GM19193 (cell line): ENCODE results near the gene AQP10.

ENCODE experiments used
- POLR2A ChIP-seq: IDR thresholded peaks from 4 replicates; pipeline ENCODE4 v1.6.1; 2011; ENCODE audit not compliant: insufficient read depth, insufficient read length; ENCODE audit errors: extremely low read depth

Gene AQP10

DNA sequence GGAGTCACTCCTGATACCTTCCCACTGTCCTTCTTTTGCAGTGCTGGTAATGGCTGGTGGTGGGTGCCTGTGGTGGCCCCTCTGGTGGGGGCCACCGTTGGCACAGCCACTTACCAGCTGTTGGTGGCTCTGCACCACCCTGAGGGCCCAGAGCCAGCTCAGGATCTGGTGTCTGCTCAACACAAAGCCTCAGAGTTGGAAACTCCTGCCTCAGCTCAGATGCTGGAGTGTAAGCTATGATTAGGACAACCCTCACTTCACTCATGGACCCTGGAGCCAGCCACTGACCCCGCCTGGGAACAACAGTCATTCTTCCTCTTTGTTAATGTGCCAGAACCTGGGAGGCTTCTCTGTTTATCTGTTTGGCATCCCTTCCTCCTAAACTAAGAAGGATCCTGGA, 3.3 kb downstream of the AQP10 start:
- TF ChIP-seq POLR2A = no peak

DNA sequence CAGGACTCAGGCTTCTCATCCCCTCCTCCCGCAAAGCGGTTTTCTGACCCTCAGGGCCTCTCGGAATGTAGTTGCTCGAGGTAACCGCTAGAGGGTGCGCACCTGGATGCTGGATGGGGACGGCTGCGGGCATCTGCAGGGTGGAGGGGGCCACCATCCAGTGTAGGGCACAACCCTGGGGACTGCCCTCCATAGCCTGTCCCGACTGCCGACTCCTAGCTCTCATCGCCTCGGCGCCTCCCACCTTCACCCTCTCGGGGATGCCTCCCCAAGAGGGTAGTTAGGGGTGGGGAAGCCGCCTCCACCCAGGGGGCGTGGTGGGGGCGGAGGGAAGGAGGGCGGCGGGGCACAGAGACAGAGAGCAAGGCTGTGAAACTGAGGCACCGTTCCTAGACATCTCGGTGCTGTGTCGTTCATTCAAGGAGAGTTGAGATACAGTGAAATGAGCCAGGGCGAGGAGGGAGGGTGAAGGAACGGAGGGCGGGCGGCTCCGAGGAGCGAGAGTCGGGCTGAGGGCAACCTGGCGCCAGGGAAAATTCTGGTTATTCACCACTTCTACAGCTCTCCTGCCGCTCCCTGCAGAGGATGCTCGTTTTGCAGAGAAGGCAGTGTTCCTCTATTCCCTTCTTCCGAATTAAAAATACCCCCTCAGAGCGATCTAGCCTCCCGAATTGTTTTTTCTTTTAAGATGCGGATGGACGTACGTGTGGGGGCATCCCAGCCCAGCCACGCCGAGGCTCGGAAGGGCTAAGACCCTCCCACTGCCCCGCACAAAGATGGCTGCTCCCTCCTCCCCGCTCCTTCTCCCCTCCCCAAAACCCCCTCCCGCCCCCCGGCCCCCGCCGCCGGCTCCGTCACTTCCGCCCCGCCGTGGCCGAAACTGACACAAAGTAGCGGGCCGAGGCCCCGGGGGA, 4.0 kb downstream of the AQP10 start, which contains the start of gene ATP8B2:
Gene ATP8B2, plus strand, starts transcription at position 857 of the 914 bp plus-strand sequence. CDS start 2,617 bp downstream, outside the sequence.
- no peak for TF ChIP-seq POLR2A

DNA sequence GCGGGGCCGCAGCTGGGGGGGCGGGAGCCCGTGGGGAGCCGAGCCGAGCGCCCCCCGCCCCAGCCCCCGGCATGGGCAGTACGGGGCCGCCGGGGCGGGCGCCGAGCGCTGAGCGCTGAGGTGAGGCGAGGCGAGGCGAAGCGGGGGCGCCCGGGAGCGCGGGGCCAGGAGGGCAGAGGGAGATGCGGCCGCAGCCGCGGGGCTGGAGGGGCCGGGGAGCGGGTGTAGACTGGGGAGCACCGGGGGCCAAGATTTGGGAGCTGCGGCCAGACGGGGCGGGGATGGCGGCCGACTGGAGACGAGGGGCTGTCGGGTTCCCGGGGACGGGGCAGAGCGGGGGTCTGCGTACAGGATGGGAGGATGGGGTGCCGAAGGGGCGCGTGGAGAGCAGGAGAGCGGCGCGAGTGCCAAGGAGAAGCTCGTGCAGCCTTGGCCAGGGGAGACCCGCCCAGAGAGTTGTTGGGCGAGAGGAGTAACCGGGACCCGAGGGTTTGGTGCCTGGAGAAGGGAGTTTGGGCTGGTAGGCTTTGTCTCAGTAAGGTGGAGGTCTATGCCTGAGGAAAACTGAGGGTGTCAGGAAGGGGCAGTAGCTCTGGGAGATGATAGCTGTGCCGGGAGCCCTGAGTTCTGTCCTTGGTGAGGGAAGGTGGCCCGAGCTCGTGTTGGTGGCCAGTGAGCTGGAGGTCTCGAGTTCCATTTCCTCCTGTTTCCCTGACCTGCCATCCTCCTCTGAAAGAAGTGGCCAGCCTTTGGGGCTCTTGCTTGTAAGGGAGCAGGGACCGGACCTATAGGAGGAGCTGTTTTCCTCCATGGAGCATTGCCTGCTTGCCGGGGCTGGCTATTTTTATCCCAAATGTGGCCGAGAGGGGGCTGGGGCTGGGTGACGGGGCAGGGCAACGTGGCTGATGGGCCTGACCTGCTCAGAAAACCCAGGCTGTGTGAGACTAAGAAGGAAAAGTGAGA, 5.0 kb downstream of the AQP10 start:
- TF ChIP-seq POLR2A = no peak

DNA sequence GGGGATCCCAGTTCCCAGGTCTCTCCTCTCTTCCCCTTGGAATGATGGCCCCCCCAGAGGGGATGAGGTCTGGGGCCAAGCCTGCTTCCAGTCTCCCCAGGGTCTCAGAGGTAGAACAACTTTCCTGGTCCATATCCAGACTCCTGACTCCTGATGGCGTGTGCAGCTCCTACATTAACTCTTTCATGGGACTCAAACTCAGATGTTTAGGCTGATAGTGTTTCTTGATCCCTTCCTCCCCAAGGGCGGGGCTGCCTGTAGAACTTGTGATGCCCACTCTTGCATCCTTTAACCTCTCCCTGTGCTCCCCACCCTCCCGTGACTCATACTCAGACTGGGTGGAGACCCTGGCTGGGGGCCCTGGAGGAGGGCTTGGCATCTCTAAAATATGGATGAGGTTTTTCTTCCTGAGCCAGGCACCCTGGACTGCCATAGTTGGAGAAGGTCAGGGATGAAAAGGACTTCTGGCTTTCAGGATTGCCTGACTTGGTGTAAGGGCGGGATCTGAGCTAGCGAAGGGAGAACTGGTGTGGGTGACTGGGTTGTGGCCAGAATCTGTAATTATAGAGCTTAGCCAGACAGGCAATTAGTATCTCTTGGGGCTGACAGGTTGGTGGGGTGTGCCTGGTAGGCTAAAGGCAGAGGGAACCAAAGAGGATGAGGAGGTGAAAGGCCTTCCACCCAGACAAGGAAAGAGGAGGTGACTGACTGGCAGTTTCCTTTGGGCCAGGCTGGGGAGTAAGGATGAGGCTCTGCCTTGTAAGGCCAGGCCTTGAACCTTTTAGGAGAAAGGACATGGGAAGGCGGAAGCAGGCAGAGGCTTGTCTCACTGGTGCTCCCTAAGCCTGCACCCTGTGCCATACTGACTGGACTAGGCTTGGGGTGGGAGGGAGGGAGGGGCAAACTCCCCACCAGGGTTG, 5.9 kb downstream of the AQP10 start:
- TF ChIP-seq POLR2A = no peak

DNA sequence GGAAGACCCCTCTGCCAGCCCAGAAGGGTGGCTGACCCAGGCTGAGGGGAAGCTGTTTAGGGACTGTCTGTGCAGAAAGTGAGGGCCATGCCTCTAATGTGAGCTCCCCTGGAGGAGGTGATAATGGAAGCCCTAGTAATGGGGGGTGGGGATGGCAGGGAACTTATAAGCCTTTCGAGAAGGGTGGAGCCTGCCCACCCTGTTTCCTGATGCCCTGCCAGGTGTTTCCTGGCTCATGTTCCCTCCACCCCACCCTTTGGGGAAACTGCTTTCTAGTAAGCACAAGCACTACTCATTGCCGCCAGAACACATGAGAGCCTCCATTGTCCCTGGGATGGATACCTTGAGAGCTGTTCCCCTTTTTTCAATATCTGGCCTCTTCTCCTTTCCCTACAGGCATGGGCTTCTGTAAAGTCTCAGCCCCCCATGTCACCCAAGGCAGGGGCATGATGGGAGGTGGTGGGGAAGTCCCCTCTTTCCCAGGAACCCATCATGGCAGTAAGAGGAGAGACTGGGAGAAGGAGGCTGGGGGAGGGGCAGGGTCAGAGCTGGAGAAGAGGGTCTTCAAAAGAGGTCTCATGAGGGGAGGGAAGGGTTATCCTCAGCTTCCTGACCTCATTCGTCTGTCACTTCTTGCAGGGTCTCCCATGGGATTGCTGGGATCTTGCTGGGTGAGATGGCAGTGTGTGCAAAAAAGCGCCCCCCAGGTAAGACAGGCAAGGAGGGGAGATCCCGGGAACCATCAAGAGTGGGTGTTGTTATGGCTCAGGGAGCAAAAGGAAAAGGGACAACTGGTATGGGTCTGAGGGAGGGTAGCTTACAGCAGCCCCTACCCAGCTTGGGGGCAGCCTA, 6.8 kb downstream of the AQP10 start:
- peak; percentile 2 for TF ChIP-seq POLR2A

DNA sequence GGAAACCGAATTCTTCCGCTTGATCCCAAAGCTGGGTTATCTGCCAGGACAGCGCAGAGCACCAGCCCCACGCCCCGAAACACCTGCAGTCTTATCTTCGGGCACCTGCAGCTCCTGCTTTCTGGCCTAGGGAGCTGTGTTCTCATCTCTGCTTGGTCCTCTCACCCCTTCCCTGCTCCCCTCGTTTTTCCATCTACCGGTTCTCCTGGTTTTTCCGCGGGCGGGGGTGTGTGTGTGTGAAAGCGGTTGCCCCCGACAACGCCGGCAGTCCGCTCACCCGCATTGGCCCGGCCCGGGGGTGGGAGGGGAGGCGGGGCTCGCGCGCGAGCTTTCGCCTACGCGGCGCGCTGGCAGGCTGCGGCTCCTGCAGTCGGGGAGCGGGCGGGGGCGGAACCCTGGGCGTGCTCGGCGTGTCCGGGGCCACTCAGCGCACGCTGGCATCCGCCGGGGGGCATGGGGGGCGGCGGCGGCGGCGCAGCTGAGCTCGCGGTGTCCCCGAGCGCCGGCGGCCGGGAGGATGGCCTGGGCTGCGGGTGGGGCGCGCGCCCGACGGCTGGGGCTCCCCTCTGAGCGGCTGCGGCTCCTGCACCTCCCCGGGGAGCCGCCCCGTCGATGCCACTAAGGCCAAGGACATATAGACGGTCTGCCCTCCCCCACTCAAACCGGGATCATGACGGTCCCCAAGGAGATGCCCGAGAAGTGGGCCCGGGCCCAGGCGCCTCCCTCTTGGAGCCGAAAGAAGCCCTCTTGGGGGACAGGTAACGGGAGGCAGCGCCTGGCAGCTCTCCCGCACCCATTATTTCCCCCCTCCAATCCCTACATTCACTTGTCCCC, 7.6 kb downstream of the AQP10 start:
- no peak for TF ChIP-seq POLR2A

DNA sequence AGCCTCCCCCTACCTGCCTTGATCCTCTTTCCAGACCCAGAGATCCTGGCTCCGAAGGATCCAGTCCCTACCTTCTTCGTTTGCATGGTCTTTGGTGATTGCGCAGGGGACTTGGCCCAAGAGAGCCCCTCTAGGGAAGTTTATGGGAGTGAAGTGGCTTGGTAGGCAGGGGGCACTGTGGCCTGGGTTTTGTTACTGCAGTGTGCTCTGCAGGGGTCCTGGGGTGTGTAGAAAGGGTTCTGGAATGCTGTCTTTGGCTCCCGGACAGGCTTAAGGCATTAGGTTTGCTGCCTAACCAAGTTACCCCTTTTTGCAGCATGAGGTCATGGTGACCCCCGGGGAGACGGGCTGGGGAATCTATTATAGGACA, 8.2 kb downstream of the AQP10 start:
- TF ChIP-seq POLR2A = no peak

DNA sequence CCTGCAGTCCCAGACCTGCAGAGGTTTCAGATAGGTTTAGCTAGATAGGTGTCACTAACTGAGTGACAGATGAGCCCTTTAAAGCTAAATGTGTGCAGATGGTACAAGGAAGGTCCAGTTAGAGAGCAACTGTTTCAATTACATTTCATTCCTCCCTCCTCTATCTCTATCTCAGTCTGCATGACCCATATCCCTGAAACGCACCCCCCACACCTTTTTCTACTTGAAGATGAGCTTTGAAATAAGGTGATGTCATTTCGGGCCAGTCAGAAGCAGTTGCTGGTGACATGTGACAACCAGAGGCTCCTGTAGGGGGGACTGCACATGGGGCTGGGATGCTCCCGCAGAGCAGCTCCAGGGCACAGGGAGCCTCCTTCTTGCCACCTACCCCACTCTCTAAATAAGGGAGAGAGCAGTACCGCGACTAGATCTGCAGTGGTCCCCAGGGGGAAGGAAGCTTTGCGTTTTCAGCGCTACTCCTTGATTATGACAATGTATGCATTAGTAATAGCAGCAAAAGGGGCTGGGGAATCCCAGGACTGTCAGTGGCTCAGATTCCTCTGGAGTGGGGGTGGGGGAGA, 8.7 kb downstream of the AQP10 start:
- TF ChIP-seq POLR2A = no peak

DNA sequence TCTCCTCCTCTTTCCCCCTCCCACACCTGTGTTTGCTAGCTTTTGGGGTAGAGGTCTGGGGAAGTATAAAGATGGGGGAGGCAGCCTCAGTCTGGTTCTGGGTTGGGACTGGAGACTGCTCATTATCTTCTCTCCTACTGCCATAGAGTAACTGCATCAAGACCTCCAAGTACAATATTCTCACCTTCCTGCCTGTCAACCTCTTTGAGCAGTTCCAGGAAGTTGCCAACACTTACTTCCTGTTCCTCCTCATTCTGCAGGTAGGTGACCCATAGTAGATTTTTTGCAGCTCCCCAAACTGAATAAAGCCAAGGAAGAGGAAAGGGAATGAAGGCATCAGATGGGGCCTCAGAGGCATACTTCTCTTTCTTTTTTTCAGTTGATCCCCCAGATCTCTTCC, 9.8 kb downstream of the AQP10 start:
- no peak for TF ChIP-seq POLR2A

DNA sequence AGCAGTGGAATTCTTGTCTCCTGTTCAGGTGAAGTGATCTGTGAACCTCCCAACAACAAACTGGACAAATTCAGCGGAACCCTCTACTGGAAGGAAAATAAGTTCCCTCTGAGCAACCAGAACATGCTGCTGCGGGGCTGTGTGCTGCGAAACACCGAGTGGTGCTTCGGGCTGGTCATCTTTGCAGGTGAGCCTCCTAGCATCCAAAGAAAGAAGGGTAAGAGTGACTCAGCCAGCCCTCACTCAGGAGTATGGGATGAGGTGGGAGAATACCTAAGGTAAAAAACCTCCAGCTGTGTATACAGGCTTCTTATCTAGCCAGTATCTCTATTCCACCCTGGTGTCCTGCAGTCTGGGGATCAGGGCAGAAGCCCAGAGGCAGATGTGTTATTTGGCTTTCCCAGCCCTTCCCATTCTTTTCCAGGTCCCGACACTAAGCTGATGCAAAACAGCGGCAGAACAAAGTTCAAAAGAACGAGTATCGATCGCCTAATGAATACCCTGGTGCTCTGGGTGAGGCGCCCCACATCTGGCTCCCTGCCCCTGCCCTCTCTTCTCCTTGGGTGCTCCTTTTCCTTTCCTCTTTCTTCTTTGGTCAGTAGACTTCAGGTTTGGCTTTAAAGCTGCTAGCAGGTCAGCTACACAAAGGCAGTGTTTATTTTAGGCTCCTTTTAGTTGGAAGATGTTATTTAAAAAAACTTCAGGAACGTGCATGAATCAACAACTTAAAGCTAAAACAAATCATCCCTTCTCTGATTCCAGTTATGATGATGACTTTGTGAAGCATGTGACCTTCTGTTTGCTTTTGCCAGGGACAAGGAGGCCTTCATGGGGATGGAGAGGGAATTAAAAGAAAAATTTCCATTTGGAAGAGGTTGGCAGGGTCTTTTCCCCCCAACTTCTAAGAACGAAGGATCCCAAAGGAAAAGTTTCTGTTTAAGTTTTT, 13.5 kb downstream of the AQP10 start:
- TF ChIP-seq POLR2A = no peak

DNA sequence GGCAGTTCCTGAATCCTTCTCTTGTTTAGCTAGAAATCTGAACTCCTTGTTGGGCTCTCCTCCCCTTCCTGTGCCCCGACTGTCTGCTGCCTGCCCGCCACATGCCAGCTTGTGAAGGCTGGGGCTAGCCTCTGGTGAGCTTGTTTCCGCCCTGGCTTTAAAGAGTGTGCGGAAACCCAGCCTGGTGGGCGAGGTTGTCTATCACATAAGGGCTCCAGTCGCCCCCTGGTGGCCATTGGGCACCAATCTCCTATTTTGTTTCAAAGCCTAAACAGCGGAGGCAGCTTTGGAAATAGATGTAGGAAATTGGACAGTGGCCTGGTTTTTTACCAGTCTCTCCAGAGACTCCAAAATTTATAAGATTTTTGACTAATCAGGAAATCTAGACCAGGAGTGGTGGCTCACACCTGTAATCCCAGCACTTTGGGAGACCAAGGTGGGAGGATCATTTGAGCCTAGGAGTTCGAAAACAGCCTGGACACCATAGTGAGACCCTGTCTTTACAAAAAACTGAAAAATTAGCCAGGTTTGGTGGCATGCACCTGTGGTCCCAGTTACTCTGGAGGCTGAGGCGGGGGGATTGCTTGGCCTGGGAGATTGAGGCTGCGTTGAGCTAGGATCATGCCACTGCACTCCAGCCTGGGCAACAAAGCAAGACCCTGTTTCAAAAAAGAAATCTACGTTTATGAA, 14.3 kb downstream of the AQP10 start:
- TF ChIP-seq POLR2A = no peak

DNA sequence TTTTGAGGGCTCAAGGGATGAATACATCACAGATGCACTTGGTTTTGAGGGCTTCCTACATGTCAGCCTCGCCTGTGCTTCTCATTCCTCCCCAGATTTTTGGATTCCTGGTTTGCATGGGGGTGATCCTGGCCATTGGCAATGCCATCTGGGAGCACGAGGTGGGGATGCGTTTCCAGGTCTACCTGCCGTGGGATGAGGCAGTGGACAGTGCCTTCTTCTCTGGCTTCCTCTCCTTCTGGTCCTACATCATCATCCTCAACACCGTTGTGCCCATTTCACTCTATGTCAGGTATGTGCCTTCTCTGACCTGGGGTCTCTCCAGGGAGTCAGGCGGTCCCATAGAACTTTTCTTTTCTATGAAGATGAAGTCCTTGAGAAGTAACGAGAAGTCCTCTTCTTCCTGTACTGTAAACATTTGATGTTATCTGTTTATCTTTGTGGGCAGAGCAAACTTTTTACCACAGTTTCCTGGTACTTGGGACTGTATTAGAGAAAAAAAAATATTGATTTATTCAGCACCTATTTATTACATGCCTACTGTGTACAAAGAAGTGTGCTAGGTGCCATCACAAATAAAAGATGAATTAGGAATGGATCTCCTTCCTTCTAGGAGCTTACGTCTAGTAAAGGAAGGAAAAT, 16.5 kb downstream of the AQP10 start:
- no peak for TF ChIP-seq POLR2A
